ENCODE data around the gene NFIA. TPM values are rescaled to one million over a fixed set of nuclear protein-coding genes. Genes with fewer than 3 reads are reported as not detected.

Gene NFIA
- total RNA-seq, 1 donor from 2014 or later, result 163 TPM

GRCh38 chr1:61378494-61379180 is 296.3 kb downstream of the NFIA start:
- Mint-ChIP-seq H3K27ac (peak overlapping the region; percentile 12), H3K4me1 (peaks cover 66% of the 10 kb centered on the region), H3K36me3 (peaks cover 8% of the 10 kb centered on the region), H3K27me3 (ENCODE audit: low read depth) (no peaks in the 10 kb centered on the region), H3K9me3 (no peaks in the 10 kb centered on the region), H3K4me3 (no peak overlapping the region)
- no peak for TF ChIP-seq CTCF (IDR thresholded peaks at IDR 0.05; ENCODE audit: unreplicated experiment)
- DNase-seq (ENCODE audit: low spot score in 2 of 2, unreplicated experiment in 2 of 2), result no peak

GRCh38 chr1:61379693-61380092 is 297.3 kb downstream of the NFIA start:
- no peak for DNase-seq (ENCODE audit: low spot score in 2 of 2, unreplicated experiment in 2 of 2)
- TF ChIP-seq CTCF (IDR thresholded peaks at IDR 0.05; ENCODE audit: unreplicated experiment), result no peak
- Mint-ChIP-seq H3K27ac (peak overlapping the region; percentile 10), H3K36me3 (peaks cover 13% of the 10 kb centered on the region), H3K9me3 (no peaks in the 10 kb centered on the region), H3K4me1 (peaks cover 69% of the 10 kb centered on the region), H3K4me3 (no peak overlapping the region), H3K27me3 (ENCODE audit: low read depth) (no peaks in the 10 kb centered on the region)

GRCh38 chr1:61380561-61380960 is 298.2 kb downstream of the NFIA start:
- Mint-ChIP-seq H3K27me3 (ENCODE audit: low read depth) (no peaks in the 10 kb centered on the region), H3K9me3 (no peaks in the 10 kb centered on the region), H3K27ac (no peak overlapping the region), H3K4me1 (peaks cover 62% of the 10 kb centered on the region), H3K4me3 (no peak overlapping the region), H3K36me3 (peaks cover 18% of the 10 kb centered on the region)
- TF ChIP-seq CTCF (IDR thresholded peaks at IDR 0.05; ENCODE audit: unreplicated experiment), result no peak
- DNase-seq (ENCODE audit: low spot score in 2 of 2, unreplicated experiment in 2 of 2), result no peak

- no peak for DNase-seq (ENCODE audit: low spot score in 2 of 2, unreplicated experiment in 2 of 2)
- H3K36me3 Mint-ChIP-seq, result peaks cover 67% of the 10 kb centered on the region
- H3K9me3 Mint-ChIP-seq, result peaks cover 10% of the 10 kb centered on the region
- no peaks in the 10 kb centered on the region for H3K27me3 Mint-ChIP-seq (ENCODE audit: low read depth)
- peak overlapping the region; percentile 62 for H3K27ac Mint-ChIP-seq
- H3K4me3 Mint-ChIP-seq, result no peak overlapping the region
- peaks cover 42% of the 10 kb centered on the region for H3K4me1 Mint-ChIP-seq
- no peak for TF ChIP-seq CTCF (IDR thresholded peaks at IDR 0.05; ENCODE audit: unreplicated experiment)
These were observed 304.0 kb downstream of the NFIA start for GRCh38 chr1:61386323-61386722.

- H3K27ac Mint-ChIP-seq, result no peak overlapping the region
- no peak for DNase-seq (ENCODE audit: low spot score in 2 of 2, unreplicated experiment in 2 of 2)
- no peak for TF ChIP-seq CTCF (IDR thresholded peaks at IDR 0.05; ENCODE audit: unreplicated experiment)
- H3K4me1 Mint-ChIP-seq, result peaks cover 42% of the 10 kb centered on the region
- peaks cover 67% of the 10 kb centered on the region for H3K36me3 Mint-ChIP-seq
- peaks cover 10% of the 10 kb centered on the region for H3K9me3 Mint-ChIP-seq
- no peaks in the 10 kb centered on the region for H3K27me3 Mint-ChIP-seq (ENCODE audit: low read depth)
- no peak overlapping the region for H3K4me3 Mint-ChIP-seq
These were observed 304.4 kb downstream of the NFIA start for GRCh38 chr1:61386770-61387169.
